ENCODE data around the gene PLA2G4A.

GRCh38 chr1:186982116-186982515, 153.4 kb downstream of the PLA2G4A start:
- TF ChIP-seq ZNF462 (CRISPR knock-in tag; IDR thresholded peaks at IDR 0.05) = no peak
- TF ChIP-seq CTCF (conservative IDR thresholded peaks at IDR 0.05; ENCODE audit: low read depth in 2 of 2) = no peak
- TF ChIP-seq POLR2AphosphoS5 (IDR thresholded peaks at IDR 0.05; ENCODE audit: low read depth) = no peak
